SJCRH30 (cell line): Measurements from ENCODE around the gene SCN7A. TPM values are rescaled to one million over a fixed set of nuclear protein-coding genes. Genes with fewer than 3 reads are reported as not detected.
"Not testable (repeated sequence)": the region's sequence is repeated elsewhere in the genome, so short reads cannot be mapped to it uniquely, and the experiment has no call there.

Source experiments
- DNase-seq, 2 experiments: peaks; one replicate each; pipeline ENCODE4 v3.0.0-alpha.2; 2015 to 2020
- H3K27ac ChIP-seq: fragments of 250-450 bp; sonication (Bioruptor Pico); 2 replicates; pipeline ENCODE4 v1.5.1; 2020; ENCODE audit warnings: mild to moderate bottlenecking, moderate library complexity
- H3K27me3 ChIP-seq: fragments of 250-450 bp; sonication (Bioruptor Pico); 2 replicates; pipeline ENCODE4 v1.5.1; 2020; ENCODE audit warnings: mild to moderate bottlenecking, moderate library complexity
- H3K36me3 ChIP-seq: fragments of 250-450 bp; sonication (Bioruptor Pico); 2 replicates; pipeline ENCODE4 v1.5.1; 2020; ENCODE audit warnings: mild to moderate bottlenecking, moderate library complexity
- H3K4me1 ChIP-seq: fragments of 250-450 bp; sonication (Bioruptor Pico); 2 replicates; pipeline ENCODE4 v1.5.1; 2020; ENCODE audit warnings: mild to moderate bottlenecking, moderate library complexity
- H3K4me3 ChIP-seq: fragments of 250-450 bp; sonication (Bioruptor Pico); 2 replicates; pipeline ENCODE4 v1.5.1; 2020; ENCODE audit warnings: mild to moderate bottlenecking, moderate library complexity
- H3K9me3 ChIP-seq: fragments of 250-450 bp; sonication (Bioruptor Pico); replicated peaks from 2 replicates; pipeline ENCODE4 v1.5.1; 2020; ENCODE audit warnings: mild to moderate bottlenecking, moderate library complexity
- total RNA-seq: library from RNA; depleted of rRNA; stranded (reverse); fragments of >200 nt; shearing (Covaris generic); gene quantifications from 2 replicates; pipeline ENCODE4 v1.2.3, GENCODE V29; 2014

SCN7A gene
- total RNA-seq, 1 experiment from 2014 or later: 0.18 TPM

DNA sequence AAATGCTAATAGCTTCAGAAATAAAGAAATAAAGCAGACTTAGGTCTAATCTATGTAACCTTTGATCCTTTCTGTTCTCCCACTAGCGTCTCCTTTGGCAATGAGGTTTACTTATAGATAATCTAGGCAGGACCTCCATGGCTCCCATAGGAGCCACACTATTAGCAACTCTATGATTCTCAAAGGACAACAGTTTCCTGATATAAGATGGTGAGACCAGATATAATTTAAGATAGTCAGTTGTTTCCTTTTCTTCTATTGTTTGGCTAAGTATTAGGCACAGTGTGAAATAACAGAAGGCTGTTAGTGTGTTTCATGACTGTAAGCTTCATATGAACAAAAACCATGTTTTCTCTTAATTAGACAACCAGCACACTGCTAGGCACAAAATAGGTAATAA is 59.6 kb downstream of the SCN7A start:
- Histone ChIP-seq H3K4me1 (no peaks in the 10 kb centered on the region), H3K9me3 (no peaks in the 10 kb centered on the region), H3K36me3 (no peaks in the 10 kb centered on the region), H3K27ac (no peak overlapping the region), H3K4me3 (no peak overlapping the region), H3K27me3 (no peaks in the 10 kb centered on the region)
- DNase-seq: no peak

DNA sequence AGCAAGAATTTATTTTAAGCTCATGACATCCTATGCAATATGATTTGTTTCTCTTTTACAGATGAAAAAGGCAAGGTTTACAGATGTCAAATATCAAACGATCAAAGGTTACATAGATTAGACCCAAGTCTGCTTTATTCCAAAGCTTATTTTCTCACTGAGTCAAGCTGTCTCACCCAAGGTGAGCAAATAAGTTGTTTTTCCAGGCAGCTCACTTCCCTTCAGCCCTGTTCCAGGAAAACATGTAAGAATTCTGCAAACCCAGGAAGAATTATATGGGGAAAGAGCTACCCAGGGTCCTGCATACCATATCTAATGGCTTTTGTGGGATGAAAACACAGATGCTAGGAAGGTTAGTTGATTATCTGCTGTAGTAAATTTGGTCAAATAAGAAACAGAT is 60.6 kb downstream of the SCN7A start:
- no peaks in the 10 kb centered on the region for H3K36me3 ChIP-seq
- H3K27ac ChIP-seq: no peak overlapping the region
- DNase-seq: no peak
- H3K9me3 ChIP-seq: no peaks in the 10 kb centered on the region
- no peaks in the 10 kb centered on the region for H3K27me3 ChIP-seq
- H3K4me1 ChIP-seq: no peaks in the 10 kb centered on the region
- H3K4me3 ChIP-seq: no peak overlapping the region

DNA sequence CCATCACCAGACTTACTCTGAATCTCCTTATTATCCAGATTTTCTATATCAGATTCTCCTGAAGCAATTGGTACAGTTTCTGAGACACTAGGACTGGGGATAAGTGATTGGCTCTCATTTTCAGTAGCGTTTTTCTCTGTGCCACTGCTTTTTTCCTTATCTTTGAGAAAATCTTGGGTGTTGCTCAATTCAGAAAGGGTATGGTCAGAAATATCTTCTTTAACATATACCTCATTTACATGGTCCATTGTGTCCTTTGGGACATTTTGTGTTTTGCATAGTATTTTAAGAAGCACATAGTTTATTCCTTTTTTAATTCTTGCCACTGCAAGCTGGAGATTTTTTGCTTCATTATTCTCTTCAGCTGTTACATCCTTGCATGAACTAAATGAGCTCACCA is 61.7 kb downstream of the SCN7A start:
- no peak for DNase-seq
- no peaks in the 10 kb centered on the region for H3K36me3 ChIP-seq

DNA sequence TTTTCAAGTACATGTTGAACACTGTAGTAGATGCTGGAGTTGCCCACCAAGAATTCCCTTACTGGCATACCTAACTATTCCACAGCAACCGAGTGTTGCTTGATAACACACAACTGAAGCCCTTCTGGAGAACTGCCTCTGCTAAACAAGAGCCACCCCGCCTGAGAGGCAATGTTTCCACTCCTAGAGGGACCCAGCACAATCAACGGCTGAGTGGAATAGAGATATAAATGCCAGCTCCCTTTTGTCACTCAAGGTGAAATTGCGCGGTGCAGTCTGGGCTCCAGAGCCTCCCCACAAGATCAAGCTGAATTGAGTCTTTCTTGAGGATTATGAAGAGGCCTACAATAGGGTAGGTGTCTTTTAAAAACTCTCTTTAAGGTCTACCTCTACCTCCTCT is 69.2 kb downstream of the SCN7A start:
- Histone ChIP-seq H3K4me1 (no peaks in the 10 kb centered on the region), H3K27ac (no peak overlapping the region), H3K36me3 (no peaks in the 10 kb centered on the region), H3K9me3 (no peaks in the 10 kb centered on the region), H3K27me3 (no peaks in the 10 kb centered on the region), H3K4me3 (no peak overlapping the region)
- DNase-seq: no peak

More for the DNA sequence above, 61.7 kb downstream of the SCN7A start:
- Histone ChIP-seq H3K9me3 (no peaks in the 10 kb centered on the region), H3K4me3 (no peak overlapping the region), H3K27me3 (no peaks in the 10 kb centered on the region), H3K4me1 (no peaks in the 10 kb centered on the region), H3K27ac (no peak overlapping the region)

DNA sequence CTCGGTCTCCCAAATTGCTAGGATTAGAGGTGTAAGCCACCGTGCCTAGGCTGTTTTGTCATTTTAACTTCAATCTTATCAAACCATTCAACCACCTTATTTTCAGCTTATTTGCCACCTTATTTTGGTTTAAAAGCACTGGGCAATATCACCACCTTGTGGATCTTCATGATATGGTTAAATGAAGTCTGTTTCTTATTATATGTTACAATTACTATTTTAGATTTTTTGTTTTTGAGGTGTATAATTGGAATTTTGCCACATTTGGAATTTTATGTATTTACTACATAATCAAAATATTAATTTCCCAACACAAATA is 74.5 kb downstream of the SCN7A start:
- no peaks in the 10 kb centered on the region for H3K4me1 ChIP-seq
- peak in 1 of 2 experiments; percentile 64 for DNase-seq
- no peaks in the 10 kb centered on the region for H3K27me3 ChIP-seq
- H3K4me3 ChIP-seq: no peak overlapping the region
- H3K27ac ChIP-seq: no peak overlapping the region
- H3K9me3 ChIP-seq: no peaks in the 10 kb centered on the region
- no peaks in the 10 kb centered on the region for H3K36me3 ChIP-seq

DNA sequence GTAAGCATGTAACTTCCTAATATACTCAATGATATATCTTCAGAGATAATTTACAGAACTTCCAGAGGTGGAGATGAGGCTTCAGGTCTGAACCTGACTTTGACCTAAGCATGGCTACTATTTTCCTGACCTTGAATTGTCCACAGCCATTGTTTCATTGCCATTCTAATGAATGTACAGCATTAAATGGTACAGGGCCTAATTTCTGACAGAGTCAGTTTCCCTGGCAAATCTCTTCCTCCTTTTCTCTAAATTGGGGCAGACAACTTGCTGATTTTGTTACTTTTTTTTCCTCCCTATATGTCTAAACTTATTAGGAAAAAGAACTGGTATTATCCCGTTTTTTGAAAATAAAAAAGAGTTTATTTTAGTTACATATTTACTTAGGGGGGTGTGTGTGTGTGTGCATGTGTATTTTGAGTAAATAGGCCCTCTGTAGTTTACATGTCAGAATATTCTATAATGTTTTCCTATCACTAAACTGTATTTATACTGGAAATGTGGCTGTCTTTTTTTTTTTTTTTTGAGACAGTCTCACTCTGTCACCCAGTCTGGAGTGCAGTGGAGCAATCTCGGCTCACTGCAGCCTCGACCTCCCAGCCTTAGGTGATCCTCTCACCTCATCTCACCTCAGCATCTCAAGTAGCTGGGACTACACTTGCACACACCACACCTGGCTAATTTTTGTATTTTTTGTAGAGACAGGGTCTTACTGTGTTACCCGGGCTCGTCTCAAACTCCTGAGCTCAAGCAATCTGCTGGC is 75.0 kb downstream of the SCN7A start:
- Histone ChIP-seq H3K27me3 (no peaks in the 10 kb centered on the region), H3K4me3 (no peak overlapping the region), H3K27ac (no peak overlapping the region), H3K9me3 (no peaks in the 10 kb centered on the region), H3K36me3 (no peaks in the 10 kb centered on the region), H3K4me1 (no peaks in the 10 kb centered on the region)
- DNase-seq: no peak

DNA sequence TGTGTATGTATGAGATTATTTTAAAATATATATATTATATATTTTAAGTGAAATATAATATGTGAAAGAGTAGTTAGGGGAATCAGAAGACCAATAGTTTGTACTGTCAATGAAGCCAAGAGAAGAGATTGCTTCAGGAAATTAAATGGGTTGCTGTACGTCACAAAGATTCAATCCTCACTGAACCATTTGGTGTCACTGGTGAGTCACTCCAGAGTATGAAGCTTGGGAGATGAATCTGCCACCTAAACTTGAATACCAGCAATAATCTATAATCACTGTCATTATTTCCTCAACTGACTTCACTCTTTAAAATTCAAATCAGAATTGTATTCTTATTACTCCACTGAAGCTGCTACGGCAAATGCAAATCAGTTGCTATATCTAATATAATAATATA is 76.4 kb downstream of the SCN7A start:
- no peaks in the 10 kb centered on the region for H3K36me3 ChIP-seq
- H3K4me1 ChIP-seq: peaks cover under 1% of the 10 kb centered on the region; the same call in 1 of the 2 replicates
- no peak overlapping the region for H3K27ac ChIP-seq
- no peaks in the 10 kb centered on the region for H3K27me3 ChIP-seq
- DNase-seq: peak in 1 of 2 experiments; percentile 14
- no peaks in the 10 kb centered on the region for H3K9me3 ChIP-seq
- no peak overlapping the region for H3K4me3 ChIP-seq

DNA sequence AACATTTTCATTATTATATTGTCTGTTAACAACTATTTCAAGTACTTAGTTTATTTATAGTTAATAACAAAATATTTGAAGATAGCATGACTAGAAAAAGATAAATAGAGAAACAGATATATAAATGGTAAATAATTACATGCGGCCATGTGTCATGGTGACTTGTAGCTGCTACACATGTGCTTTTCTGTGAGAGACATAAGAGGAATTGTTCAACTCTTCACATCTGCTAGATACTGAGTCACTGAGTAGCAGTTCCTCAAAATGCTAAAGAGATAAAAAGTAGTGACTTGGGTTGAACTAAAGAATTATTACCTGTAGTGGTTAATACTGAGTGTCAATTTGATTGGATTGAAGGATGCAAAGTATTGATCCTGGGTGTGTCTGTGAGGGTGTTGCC is 80.8 kb downstream of the SCN7A start:
- Histone ChIP-seq H3K9me3 (no peaks in the 10 kb centered on the region), H3K4me1 (peaks cover 10% of the 10 kb centered on the region; the same call in 1 of the 2 replicates), H3K36me3 (no peaks in the 10 kb centered on the region), H3K4me3 (no peak overlapping the region), H3K27me3 (no peaks in the 10 kb centered on the region), H3K27ac (no peak overlapping the region)
- DNase-seq: no peak

DNA sequence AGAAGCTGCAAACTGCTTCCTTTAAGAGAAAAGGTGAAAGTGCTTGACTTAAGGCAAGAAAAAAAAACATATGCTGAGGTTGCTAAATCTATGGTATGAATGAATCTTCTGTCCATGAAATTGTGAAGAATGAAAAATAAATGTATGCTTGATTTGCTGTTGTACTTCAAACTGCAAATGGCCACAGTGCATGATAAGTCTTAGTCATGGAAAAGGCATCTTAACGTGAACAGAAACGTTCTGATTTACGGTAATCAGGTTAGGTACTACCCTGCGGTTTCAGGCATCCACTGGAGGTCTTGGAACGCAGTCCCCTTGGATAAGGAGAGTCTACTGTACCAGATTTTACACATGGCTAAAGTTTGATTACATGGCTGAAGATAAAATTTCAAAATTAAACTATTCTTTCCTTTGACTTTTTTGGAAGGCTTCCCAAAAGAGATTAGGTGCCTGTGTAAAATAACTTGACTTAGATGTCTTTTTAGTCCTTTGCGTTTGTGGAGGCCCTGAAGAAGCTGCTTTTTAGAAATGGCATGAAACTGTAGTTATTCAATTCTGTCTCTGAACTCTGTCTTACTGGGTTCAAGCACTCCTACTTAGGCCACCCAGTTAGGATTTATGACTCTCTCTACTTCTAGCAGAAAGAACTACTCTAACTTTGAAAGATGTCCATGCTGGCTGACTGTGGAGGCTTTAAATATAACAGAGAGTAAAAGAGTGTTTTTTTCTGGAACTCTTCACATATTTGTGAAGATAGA is 82.4 kb downstream of the SCN7A start:
- H3K36me3 ChIP-seq: no peaks in the 10 kb centered on the region
- peak; percentile 17 to 56 for DNase-seq
- peak overlapping the region; percentile 40 for H3K4me3 ChIP-seq
- no peaks in the 10 kb centered on the region for H3K27me3 ChIP-seq
- H3K9me3 ChIP-seq: no peaks in the 10 kb centered on the region
- H3K4me1 ChIP-seq: peaks cover 10% of the 10 kb centered on the region; the same call in 1 of the 2 replicates
- H3K27ac ChIP-seq: peak overlapping the region; percentile 60

DNA sequence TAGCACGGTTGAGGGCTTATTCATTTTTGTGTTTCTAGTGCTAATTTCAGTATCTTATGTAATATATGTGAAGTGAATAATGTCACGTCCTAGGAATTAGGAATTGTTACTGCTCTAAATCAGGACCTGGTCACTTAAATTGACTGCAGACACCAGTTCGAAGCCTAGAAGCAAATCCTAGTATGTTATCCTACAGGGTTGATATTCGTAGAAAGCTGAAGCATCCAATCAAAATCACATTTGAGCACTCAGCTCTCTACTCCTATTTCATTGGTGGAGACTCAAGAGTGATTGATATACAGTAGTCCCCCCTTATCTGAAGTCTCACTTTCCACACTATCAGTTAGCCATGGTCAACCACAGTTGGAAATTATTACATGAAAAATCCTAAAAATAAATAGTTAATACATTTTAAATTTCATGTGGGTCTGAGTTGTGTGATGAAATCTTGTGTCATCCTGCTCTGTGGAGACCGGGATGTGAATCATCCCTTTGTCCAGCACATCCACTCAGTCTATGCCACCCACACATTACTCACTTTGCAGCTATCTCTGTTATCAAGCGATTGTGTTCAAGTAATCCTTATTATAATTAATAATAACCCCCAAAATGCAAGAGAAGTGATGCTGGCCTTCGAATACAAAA is 83.1 kb downstream of the SCN7A start:
- Histone ChIP-seq H3K27ac (peak overlapping the region; percentile 60), H3K36me3 (no peaks in the 10 kb centered on the region), H3K9me3 (no peaks in the 10 kb centered on the region), H3K27me3 (no peaks in the 10 kb centered on the region), H3K4me1 (peaks cover 10% of the 10 kb centered on the region; the same call in 1 of the 2 replicates), H3K4me3 (peak overlapping the region; percentile 40)
- peak; percentile 9 to 51 for DNase-seq

DNA sequence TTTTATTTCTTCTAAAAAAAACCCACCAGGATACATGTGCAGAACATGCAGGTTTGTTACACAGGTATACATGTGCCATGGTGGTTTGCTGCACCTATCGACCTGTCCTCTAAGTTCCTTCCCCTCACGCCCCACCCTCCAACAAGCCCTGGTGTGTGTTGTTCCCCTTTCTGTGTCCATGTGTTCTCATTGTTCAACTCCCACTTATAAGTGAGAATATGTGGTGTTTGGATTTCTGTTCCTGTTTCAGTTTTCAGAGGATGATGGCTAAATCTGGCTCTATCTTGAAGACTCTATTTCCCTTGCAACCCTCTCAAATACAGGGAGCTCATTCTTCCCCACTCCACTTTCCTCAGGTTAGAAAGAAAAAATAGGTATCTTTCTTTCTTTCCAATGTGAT is 86.3 kb downstream of the SCN7A start:
- H3K36me3 ChIP-seq, DNase-seq, H3K9me3 ChIP-seq, H3K27ac ChIP-seq, H3K27me3 ChIP-seq, H3K4me3 ChIP-seq: not testable (repeated sequence)
- peaks cover 12% of the 10 kb centered on the region; the same call in 1 of the 2 replicates for H3K4me1 ChIP-seq

DNA sequence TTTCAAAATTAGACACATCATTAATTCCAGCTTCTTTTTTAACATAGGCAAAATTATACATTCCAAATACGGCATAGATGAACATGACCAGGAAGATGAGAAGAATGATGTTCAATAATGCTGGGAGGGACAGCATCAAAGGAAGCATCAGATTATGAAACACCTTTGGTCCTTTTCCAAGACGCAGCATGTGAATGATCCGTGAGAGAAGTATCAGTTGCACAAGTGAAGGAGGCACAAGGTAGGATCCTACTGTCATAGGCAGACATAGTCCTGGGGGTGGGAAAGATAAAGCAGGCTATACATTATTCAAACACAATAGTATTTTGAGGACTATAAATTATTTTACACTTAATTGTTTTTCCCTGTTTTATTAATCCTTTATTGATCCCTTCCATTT is 87.7 kb downstream of the SCN7A start:
- H3K4me3 ChIP-seq: no peak overlapping the region
- no peak overlapping the region for H3K27ac ChIP-seq
- no peaks in the 10 kb centered on the region for H3K9me3 ChIP-seq
- no peaks in the 10 kb centered on the region for H3K36me3 ChIP-seq
- H3K4me1 ChIP-seq: 0 out of 2 replicates have a peak, but pooled peaks cover 4% of the 10 kb centered on the region
- no peak for DNase-seq
- H3K27me3 ChIP-seq: no peaks in the 10 kb centered on the region

DNA sequence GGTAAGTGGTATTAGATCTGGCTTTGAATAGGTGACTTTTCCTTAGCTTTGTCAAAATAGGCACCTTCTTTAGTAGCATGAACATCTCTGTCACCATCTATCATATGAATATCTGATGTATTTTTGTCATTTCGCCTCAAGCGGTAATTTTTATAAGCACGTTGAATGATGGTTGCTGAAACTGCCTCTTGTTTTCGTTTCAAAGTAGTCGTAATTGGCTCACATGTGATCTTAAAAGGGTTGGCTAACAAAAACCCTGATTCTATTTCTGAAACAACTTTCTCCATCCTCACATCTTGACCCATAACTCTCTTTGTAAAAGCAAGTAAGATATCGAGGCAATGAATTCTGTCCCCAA is 88.5 kb downstream of the SCN7A start:
- H3K4me3 ChIP-seq: no peak overlapping the region
- no peaks in the 10 kb centered on the region for H3K27me3 ChIP-seq
- H3K9me3 ChIP-seq: no peaks in the 10 kb centered on the region
- DNase-seq: no peak
- no peak overlapping the region for H3K27ac ChIP-seq
- H3K36me3 ChIP-seq: no peaks in the 10 kb centered on the region
- H3K4me1 ChIP-seq: 0 out of 2 replicates have a peak, but pooled peaks cover 2% of the 10 kb centered on the region

DNA sequence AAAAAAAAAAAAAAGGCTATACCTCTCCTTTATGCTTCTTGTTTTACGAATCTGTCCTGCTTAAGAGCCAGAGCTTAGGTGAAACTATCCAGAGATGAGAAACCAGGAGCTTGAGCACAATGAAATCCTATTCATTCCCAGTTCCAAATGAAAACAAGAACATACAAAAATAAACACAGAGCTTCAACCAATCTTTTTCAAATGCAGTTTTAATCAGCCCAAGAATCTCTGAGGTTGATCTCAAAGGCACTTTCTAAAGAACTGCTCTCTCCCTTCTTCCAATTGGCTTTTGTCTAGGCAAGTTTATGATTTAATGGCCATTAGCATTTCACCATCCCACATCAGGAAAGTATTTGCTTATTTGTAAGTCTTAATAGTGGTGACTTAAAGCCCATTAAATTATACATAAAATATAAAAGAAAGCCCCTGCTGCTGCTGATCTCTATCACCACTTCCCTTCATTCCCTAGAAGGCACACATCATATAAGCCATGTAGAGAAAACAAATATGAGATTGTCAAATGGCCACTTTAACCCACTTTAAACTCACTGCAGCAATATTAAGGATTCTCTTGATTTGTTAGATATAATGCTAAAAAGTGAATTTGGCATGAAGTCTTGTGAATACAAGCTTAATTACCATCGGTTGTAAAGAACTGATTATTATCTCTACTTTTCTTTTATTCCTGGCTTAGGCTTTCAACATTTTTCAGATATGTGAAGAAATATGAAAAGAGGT is 89.0 kb downstream of the SCN7A start:
- peak in 1 of 2 experiments; percentile 59 for DNase-seq
- Histone ChIP-seq H3K27me3 (no peaks in the 10 kb centered on the region), H3K4me1 (0 out of 2 replicates have a peak, but pooled peaks cover 2% of the 10 kb centered on the region), H3K9me3 (no peaks in the 10 kb centered on the region), H3K4me3 (no peak overlapping the region), H3K27ac (no peak overlapping the region), H3K36me3 (no peaks in the 10 kb centered on the region)

DNA sequence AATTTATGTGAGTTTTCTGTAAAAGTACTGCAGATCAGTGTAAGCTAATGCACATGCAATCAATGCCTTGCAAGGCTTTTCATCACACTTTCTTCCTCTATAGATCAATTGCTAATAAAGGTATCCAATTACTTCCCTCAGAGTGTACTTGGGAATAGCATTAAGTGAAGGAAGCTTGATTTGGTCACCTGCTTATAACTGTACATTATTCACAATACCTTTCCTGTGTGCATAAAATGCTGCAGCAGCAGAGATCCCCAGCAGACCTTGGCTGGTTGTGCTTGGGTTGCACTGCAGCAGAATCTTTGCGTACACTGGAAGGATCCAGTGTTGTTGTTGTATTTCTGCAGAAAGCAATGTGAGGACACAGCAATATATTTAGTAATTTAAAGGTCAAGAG is 99.8 kb downstream of the SCN7A start:
- no peaks in the 10 kb centered on the region for H3K36me3 ChIP-seq
- no peaks in the 10 kb centered on the region for H3K4me1 ChIP-seq
- no peak overlapping the region for H3K4me3 ChIP-seq
- H3K27me3 ChIP-seq: no peaks in the 10 kb centered on the region
- DNase-seq: no peak
- H3K27ac ChIP-seq: no peak overlapping the region
- H3K9me3 ChIP-seq: no peaks in the 10 kb centered on the region
